Stimulated activated CD4-positive, alpha-beta T cell treated with anti-CD3 and anti-CD28 coated beads, Interleukin-1b, Interleukin-23, amount 100 ng/mL, for 4 hours (primary cell): Measurements from ENCODE around the gene DTL.

Experiments
- DNase-seq, 2 donors: peaks; one replicate each; pipeline ENCODE4 v3.0.0-alpha.2; 2020; ENCODE audit warnings: low read depth in 2 of 2

Gene DTL

DNA sequence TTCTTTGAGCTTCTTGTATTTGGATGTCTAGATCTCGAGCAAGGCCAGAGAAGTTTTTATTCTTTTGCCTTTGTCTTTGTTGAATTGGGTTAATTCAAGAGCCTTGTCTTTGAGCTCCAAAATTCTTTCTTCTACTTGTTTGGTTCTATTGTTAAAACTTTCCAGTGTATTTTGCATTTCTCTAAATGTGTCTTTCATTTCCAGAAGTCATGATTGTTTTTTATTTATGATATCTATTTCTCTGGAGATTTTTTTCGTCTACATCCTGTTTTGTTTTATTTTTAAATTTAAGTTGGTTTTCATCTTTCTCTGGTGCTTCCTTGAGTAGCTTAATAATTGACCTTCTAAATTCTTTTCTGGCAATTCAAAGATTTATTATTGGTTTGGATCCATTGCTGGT is 61.8 kb downstream of the DTL start:
- DNase-seq, result no peak

- no peak for DNase-seq
Measured at GRCh38 chr1:212098310-212098709, 62.8 kb downstream of the DTL start.

DNA sequence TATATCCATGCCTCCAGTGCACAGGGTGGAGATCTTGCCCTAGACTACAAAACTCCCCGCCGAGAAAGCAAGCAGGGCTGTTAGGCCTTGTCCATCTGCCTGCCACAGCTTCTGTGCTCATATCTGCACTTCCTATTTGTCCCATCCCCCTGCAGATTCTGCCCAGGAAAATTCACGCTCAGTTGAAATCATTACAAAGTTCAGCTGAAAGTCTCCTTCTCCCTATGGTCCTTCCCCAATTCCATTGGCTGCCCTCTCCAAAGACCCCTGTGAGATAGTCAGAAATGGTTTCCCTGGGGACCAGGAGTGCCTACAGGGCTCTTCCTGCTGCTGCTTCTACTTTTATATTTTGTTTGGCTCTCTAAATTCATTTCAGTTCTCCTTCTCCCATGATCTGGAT is 63.2 kb downstream of the DTL start:
- DNase-seq, result no peak

- DNase-seq, result no peak
Measured at GRCh38 chr1:212101251-212101650, 65.7 kb downstream of the DTL start.

DNA sequence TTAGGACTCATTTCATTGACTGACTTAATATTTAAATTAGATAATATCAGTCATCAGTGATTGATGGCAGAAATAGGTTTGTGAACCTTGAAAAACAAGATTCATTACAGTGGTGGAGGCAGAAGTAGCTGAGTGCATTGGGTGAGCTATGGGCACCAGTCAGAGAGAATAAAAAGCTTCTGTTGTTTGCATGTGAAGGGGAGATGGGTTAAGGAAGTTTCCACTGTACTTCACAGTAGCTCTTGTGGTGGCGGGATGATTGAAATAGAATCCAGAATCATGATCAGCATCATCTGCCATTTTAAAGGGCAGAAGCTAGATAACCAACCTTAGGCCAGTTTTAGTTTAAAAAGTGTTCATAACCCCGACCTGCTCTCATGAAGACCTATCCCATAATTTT is 66.2 kb downstream of the DTL start:
- no peak for DNase-seq

GRCh38 chr1:212104586-212105325 is 69.2 kb downstream of the DTL start:
- DNase-seq, result no peak

- no peak for DNase-seq
Measured at GRCh38 chr1:212106286-212106792, 70.8 kb downstream of the DTL start.

- DNase-seq, result no peak
Measured at GRCh38 chr1:212107481-212107880, 71.9 kb downstream of the DTL start.

- DNase-seq, result no peak
Measured at GRCh38 chr1:212108187-212108586, 72.6 kb downstream of the DTL start.

DNA sequence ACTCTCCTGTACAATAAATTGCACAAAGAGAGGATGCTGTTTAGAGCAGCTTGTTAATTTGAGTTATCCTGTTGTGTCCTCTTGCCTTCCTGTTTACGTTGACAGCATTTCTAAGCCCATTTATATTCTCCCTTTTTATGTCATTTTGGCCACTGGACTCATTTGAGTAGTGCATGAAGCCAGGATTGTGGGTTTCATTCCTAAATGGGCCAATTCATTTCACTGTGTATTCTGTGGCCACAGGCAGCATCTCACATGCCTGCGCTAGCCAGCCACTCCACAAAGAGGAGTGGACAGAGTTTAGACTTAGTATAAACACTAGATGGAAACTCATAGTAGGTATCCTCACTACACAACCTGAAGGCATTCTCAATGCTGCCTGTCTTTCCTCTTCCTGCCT is 73.4 kb downstream of the DTL start:
- no peak for DNase-seq

DNA sequence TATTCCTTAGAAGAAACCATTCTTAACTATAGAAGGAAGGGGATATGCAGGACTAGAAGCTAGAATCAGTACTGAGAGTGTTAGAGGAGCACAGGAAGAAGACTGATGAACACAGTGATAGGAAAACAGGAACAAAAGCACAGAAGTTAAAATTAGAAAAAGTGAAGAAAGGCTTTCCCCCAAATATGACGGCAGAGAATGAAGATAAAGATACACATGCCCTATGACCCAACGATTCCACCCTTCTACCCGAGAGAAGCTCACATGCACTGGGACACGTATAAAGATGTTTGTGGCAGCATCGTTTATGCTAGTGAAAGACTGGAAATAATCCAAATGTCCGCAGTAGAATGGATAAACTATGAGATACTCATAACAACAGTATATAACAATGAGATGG is 74.2 kb downstream of the DTL start:
- DNase-seq, result no peak

DNA sequence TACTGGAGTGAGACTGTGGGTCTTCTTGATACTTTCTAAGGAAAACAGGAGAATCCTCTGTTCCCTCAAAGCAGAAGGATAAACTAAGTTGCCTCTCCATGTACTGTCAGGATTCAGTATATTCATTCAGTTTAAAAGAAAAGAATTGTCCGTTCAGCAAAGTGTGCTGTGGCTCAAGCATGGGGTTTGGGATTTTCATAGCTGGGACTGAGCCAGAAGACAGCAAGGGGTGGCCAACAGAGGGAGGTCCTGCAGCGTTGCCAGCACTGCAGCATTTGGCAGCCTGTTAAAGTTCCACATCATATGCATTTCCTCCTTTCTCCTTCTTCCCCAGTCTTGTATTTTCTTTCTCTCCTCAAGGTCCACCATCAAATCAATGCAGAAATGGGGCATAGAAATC is 75.1 kb downstream of the DTL start:
- no peak for DNase-seq

DNA sequence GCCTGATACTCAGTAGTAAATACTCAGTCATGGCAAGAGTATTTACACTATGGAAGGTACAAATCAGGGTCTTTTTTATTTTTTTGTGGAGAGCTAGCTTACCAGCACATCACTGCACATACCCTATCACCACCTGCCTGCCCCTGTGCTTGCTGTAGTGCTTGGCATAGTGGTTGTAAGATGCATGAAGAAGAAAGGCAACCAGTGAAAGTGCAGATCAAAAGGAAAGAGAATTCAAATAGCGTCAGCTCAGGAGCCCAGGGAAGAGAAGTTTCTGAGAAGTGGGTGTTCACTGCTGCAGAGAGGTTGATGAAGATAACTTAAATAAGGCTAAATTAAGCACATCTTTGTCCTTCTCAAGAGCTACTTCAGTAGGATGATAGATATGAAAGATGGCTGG is 76.0 kb downstream of the DTL start:
- no peak for DNase-seq

- DNase-seq, result no peak
Measured at GRCh38 chr1:212113706-212114105, 78.2 kb downstream of the DTL start.

DNA sequence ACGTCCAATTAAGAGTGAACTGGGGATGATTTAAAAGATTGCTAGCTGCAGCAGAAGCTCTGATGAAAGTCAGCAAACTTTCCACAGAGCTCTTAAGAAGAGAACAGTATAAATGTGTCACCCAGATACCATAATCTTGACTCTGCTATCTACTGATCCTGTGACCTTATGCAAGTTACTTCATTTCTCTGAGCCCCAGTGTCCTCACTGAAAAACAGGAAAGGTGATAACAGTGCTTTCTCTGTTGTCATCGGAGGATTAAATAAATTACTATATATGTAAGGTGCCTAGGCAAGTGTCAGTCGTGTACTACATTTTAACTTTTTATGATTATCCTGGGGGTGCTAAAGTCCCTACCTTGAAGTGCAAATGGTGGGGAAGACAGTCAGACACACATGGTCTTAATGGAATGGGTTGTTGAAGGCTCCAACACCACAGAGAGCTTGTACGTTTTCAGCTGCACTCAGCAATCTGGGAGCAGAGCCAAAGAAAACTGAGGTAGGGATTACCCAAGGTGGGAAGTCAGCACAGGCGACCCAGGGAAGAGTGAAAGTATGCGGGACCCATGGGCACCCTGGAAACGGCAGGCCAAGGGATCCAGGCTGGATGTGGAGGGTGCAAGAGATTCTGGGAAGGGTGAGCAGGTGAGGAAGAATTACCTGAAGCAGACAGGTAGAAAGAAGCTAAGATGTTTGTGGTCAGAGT is 82.8 kb downstream of the DTL start:
- DNase-seq, result no peak

- no peak for DNase-seq
Measured at GRCh38 chr1:212118872-212119260, 83.3 kb downstream of the DTL start.

GRCh38 chr1:212119397-212119837 is 83.9 kb downstream of the DTL start:
- DNase-seq, result no peak

DNA sequence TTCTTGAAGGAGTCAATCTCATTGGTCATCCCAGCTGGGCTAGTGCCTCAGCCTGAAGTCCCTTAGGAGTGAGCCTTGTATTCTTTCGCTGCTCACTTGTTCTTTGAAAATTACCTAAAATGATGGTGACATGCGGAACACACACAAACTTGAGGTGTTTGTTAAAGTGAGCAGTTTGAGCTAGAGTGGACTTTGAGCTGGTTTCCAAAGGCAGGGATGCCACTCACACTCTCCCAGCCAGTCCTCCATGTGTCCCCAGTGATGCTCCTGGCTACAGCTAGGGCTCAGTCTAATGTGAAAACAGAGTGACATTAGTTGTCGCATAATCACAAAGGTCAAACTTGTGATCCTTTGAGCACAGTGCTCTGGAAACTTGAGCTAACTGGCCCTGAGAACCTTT is 84.3 kb downstream of the DTL start:
- no peak for DNase-seq

DNA sequence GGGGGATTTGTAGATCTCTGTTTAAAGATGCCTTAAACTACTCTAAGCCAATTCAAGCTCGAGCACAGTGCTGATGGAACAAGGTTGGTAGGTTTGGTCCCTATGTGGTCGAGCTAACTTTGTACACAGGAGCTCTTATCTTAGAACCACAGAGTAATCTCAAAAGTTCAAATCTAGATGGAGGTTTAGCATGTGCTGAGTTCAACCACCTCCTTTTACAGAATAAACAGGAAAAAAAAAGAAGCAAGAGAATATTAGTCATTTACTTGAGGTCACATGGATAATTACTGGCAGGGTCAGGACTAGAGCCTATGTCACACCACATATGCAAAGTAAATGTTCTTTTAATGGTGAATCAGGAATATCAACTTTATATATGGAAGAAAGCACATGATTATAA is 86.2 kb downstream of the DTL start:
- no peak for DNase-seq

DNA sequence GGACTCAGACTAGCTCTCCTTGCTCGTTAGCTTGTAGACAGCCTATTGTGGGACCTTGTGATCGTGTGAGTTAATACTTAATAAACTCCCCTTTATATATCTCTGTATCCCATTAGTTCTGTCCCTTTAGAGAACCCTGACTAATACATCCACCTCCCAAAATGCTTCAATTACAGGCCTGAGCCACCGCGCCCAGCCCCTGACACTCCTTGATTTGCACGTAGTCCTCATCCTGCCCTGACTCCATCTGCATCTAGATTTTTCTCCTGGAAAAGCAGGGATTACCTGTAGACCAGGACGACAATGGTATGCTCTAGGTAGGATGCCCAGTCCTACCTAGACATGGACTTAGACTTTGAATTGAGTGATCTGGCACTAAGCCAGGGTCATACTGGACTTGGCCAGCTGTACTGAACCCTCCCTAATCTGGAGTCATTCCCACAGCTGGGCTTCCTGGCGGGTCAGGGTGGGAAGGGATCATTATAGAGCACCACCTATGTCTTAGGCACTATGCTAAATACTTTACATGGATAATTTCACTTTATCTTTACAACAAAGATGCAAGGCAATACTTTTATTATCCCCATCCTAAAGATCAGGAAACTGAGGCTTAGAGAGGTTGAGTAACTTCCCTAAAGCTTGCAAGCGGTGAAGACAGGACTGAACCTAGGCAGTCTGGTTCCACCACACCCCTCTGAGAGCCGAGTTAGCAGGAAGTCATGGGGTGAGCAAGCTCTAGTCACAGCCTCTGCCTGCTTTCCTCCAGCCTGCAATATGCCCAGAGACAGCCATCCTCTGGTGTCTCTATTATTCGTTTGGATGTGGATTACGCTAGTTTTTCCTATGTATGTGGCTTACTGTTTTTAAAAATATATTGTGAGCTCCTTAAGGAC is 89.4 kb downstream of the DTL start:
- DNase-seq, result no peak

GRCh38 chr1:212125654-212126053 is 90.1 kb downstream of the DTL start:
- no peak for DNase-seq

GRCh38 chr1:212127221-212127620 is 91.7 kb downstream of the DTL start:
- no peak for DNase-seq
